SK-N-DZ (cell line): ENCODE measurements around the gene ABCB7.
"Not testable (repeated sequence)": the region's sequence is repeated elsewhere in the genome, so short reads cannot be mapped to it uniquely, and the experiment has no call there.

Source experiments
- DNase-seq: peaks from one replicate; pipeline ENCODE4 v3.0.0-alpha.2; 2015; ENCODE audit warnings: low spot score
- small RNA-seq, 2 experiments: library from RNA; depleted of rRNA; stranded (forward); fragments of <200 nt; gene quantifications; one replicate each; pipeline ENCODE3, GENCODE V24; 2014

ABCB7 gene

GRCh38 chrX:75106772-75107171 lies 49.3 kb downstream of the ABCB7 start:
- no peak for DNase-seq

GRCh38 chrX:75096331-75096730 lies 59.8 kb downstream of the ABCB7 start:
- no peak for DNase-seq

- DNase-seq = no peak
Measured at GRCh38 chrX:75086731-75087195, 69.3 kb downstream of the ABCB7 start.

GRCh38 chrX:75084757-75085156 lies 71.3 kb downstream of the ABCB7 start:
- DNase-seq = no peak

GRCh38 chrX:75076429-75076828 lies 79.7 kb downstream of the ABCB7 start:
- no peak for DNase-seq

- DNase-seq = no peak
Measured at GRCh38 chrX:75074475-75074874, 81.6 kb downstream of the ABCB7 start.

- no peak for DNase-seq
Measured at GRCh38 chrX:75071334-75071733, 84.7 kb downstream of the ABCB7 start.

- no peak for DNase-seq
Measured at GRCh38 chrX:75067931-75068330, 88.2 kb downstream of the ABCB7 start.

GRCh38 chrX:75061701-75062100 lies 94.4 kb downstream of the ABCB7 start:
- DNase-seq = no peak

GRCh38 chrX:75051047-75051446 lies 105.0 kb downstream of the ABCB7 start:
- no peak for DNase-seq

GRCh38 chrX:75045369-75045768 lies 110.7 kb downstream of the ABCB7 start:
- no peak for DNase-seq

GRCh38 chrX:75044142-75044541 lies 111.9 kb downstream of the ABCB7 start:
- DNase-seq = not testable (repeated sequence)

- DNase-seq = no peak
Measured at GRCh38 chrX:75038925-75039324, 117.2 kb downstream of the ABCB7 start.

Small RNAs within 50 kb of the gene (small RNA-seq; reads per million reads assigned to genes)
- gene BUD31P2 (0 reads per million in 2 experiments), gene RNU6-562P (0 to 0.04 reads per million in 2 experiments)
